ENCODE measurements around the gene RGS6.

RGS6 gene

DNA sequence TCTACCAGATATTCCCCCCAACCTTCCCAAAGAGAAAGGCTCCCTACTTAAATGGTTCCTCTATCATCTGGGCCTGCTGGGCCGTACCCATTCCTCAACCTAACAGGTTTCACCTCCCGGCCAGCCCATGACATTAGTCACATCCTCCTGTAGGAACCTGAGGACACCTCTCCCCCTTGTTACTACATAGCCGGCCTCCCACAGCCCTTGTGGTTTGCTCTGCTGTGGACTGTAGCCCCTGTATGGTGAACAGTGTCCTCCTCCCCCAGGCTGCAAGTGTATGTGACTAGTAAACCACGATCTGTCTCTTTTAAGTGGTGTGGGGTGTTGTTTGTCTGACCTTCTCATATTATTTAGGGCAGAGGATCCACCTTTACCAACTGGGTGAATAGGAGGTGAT lies 371.7 kb downstream of the RGS6 start:
- H3K27me3 ChIP-seq (ENCODE audit: control insufficient read depth, insufficient read depth, low read length) = no peaks in the 10 kb centered on the region
- H3K36me3 ChIP-seq (ENCODE audit: control insufficient read depth, low read depth, low read length) = no peaks in the 10 kb centered on the region
- no peak overlapping the region for H3K9ac ChIP-seq (ENCODE audit: low read length)
- no peak overlapping the region for H3K4me3 ChIP-seq (ENCODE audit: low read length)
- no peaks in the 10 kb centered on the region for H3K4me1 ChIP-seq (ENCODE audit: control insufficient read depth, low read depth, low read length)
- H3K9me3 ChIP-seq (ENCODE audit: control insufficient read depth, low read depth, low read length) = peaks cover 2% of the 10 kb centered on the region
- no peak overlapping the region for H3K27ac ChIP-seq (ENCODE audit: low read length)

DNA sequence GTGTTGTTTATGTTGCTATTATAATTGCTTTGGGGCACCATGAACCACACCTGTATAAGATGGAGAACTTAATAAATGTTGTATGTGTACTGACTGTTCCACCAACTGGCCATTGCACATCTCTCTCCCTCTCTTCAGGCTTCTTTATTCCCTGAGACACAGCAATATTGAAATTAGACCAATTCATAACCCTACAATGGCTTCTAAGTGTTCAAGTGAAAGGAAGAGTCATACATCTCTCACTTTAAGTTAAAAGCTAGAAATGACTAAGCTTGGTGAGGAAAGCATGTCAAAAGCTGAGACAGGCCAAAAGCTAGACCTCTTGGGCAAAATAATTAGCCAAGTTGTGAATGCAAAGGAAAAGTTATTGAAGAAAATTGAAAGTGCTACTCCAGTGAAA lies 373.3 kb downstream of the RGS6 start:
- H3K27me3 ChIP-seq (ENCODE audit: control insufficient read depth, insufficient read depth, low read length) = no peaks in the 10 kb centered on the region
- H3K4me3 ChIP-seq (ENCODE audit: low read length) = no peak overlapping the region
- H3K9me3 ChIP-seq (ENCODE audit: control insufficient read depth, low read depth, low read length) = peaks cover 2% of the 10 kb centered on the region
- H3K36me3 ChIP-seq (ENCODE audit: control insufficient read depth, low read depth, low read length) = no peaks in the 10 kb centered on the region
- H3K9ac ChIP-seq (ENCODE audit: low read length) = no peak overlapping the region
- H3K4me1 ChIP-seq (ENCODE audit: control insufficient read depth, low read depth, low read length) = peaks cover 2% of the 10 kb centered on the region
- H3K27ac ChIP-seq (ENCODE audit: low read length) = no peak overlapping the region

- Histone ChIP-seq H3K4me3 (ENCODE audit: low read length) (no peak overlapping the region), H3K27me3 (ENCODE audit: control insufficient read depth, insufficient read depth, low read length) (no peaks in the 10 kb centered on the region), H3K9ac (ENCODE audit: low read length) (no peak overlapping the region), H3K9me3 (ENCODE audit: control insufficient read depth, low read depth, low read length) (peaks cover 2% of the 10 kb centered on the region), H3K36me3 (ENCODE audit: control insufficient read depth, low read depth, low read length) (no peaks in the 10 kb centered on the region), H3K27ac (ENCODE audit: low read length) (no peak overlapping the region), H3K4me1 (ENCODE audit: control insufficient read depth, low read depth, low read length) (peaks cover 6% of the 10 kb centered on the region)
Measured at GRCh38 chr14:72308967-72309485, 376.8 kb downstream of the RGS6 start.

DNA sequence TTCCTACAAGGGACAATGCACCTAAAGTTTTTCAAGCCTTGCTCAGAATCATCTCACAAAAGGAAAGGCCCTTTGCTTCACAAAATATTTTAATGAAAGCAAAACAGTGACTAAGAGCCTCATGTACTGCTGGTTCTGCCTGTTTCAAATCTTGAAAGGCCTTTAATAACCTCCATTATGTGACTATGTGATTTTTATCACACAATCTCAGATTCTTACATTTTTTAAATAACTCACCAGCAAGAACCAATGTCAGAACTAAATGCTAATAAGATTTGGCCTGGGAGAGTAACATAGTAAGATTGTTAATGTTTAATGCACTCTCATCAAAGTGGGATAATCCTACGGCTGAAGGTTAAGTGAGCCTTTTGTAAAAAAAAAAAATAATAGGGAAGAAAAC lies 378.9 kb downstream of the RGS6 start:
- Histone ChIP-seq H3K4me3 (ENCODE audit: low read length) (no peak overlapping the region), H3K36me3 (ENCODE audit: control insufficient read depth, low read depth, low read length) (no peaks in the 10 kb centered on the region), H3K27ac (ENCODE audit: low read length) (no peak overlapping the region), H3K27me3 (ENCODE audit: control insufficient read depth, insufficient read depth, low read length) (no peaks in the 10 kb centered on the region), H3K4me1 (ENCODE audit: control insufficient read depth, low read depth, low read length) (peaks cover 14% of the 10 kb centered on the region), H3K9me3 (ENCODE audit: control insufficient read depth, low read depth, low read length) (no peaks in the 10 kb centered on the region), H3K9ac (ENCODE audit: low read length) (no peak overlapping the region)

DNA sequence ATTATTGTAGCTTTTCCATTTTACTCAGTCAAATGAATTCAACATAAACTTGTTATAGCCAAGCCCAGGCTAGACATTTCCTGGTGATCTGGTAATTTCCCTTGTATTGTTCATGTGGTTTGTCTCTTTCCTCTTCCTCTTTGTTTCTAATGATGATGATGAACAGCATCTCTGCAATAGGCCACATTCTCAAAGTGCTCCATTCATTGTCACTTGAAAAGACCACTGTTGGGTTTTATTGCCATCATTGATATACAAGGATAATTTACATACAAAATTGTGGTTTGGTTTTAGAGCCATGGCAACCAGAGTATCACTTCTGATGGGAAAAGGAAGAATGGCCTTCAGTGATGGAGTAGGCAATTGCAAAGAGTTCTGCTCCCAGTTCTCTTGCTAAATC lies 379.3 kb downstream of the RGS6 start:
- no peaks in the 10 kb centered on the region for H3K36me3 ChIP-seq (ENCODE audit: control insufficient read depth, low read depth, low read length)
- no peak overlapping the region for H3K27ac ChIP-seq (ENCODE audit: low read length)
- no peaks in the 10 kb centered on the region for H3K27me3 ChIP-seq (ENCODE audit: control insufficient read depth, insufficient read depth, low read length)
- no peak overlapping the region for H3K9ac ChIP-seq (ENCODE audit: low read length)
- H3K4me1 ChIP-seq (ENCODE audit: control insufficient read depth, low read depth, low read length) = peaks cover 14% of the 10 kb centered on the region
- no peak overlapping the region for H3K4me3 ChIP-seq (ENCODE audit: low read length)
- no peaks in the 10 kb centered on the region for H3K9me3 ChIP-seq (ENCODE audit: control insufficient read depth, low read depth, low read length)

DNA sequence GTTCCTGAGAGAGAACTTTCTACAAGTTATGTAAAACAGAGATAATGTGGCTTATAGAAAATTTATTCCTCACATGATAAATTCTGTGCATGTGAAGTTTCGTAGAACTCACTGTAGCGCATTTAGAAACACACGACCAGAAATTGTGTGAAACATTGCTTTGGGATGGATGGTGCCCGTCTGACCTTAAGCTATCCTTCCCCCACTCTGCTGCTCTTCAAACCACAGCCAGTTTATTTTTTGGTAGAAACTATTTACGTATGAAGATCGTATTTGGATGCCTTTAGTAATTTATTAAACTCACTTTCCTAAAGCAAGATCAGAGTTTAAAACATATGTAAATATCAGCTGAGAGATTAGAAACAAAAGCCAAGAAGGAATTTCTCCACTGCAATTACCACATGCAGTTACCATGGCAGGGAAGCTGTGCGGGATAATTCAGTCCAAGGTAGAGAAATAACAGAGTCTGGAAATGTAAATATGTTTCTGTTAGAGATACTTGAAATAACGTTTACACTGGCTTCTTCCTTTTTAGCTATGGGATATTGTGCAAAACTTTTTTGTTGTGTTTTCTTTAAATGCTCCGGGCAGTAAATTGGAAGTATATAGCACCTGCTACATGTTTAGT lies 382.7 kb downstream of the RGS6 start:
- H3K4me1 ChIP-seq (ENCODE audit: control insufficient read depth, low read depth, low read length) = peaks cover 14% of the 10 kb centered on the region
- no peak overlapping the region for H3K9ac ChIP-seq (ENCODE audit: low read length)
- no peak overlapping the region for H3K4me3 ChIP-seq (ENCODE audit: low read length)
- no peak overlapping the region for H3K27ac ChIP-seq (ENCODE audit: low read length)
- no peaks in the 10 kb centered on the region for H3K9me3 ChIP-seq (ENCODE audit: control insufficient read depth, low read depth, low read length)
- H3K27me3 ChIP-seq (ENCODE audit: control insufficient read depth, insufficient read depth, low read length) = no peaks in the 10 kb centered on the region
- no peaks in the 10 kb centered on the region for H3K36me3 ChIP-seq (ENCODE audit: control insufficient read depth, low read depth, low read length)

DNA sequence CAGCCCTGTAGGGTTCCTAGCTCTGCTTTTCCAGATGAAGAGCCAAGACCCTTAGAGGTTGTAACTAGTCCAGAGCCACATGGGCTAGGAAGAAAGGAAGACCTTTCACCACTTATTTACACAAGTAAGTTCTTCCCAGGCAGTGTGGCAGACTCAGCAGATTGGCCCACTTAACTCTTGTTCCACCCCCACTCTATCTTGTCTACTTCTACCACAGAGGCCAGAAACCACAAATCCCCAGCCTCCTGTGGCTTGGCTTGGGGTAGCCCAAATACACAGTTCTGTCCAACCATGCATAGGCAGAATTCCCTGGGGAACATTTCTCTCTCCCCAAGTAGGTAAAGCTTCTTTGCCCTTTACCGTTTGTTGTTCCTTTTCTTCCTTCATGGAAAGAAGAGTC lies 383.5 kb downstream of the RGS6 start:
- Histone ChIP-seq H3K4me3 (ENCODE audit: low read length) (no peak overlapping the region), H3K27me3 (ENCODE audit: control insufficient read depth, insufficient read depth, low read length) (no peaks in the 10 kb centered on the region), H3K27ac (ENCODE audit: low read length) (no peak overlapping the region), H3K9me3 (ENCODE audit: control insufficient read depth, low read depth, low read length) (no peaks in the 10 kb centered on the region), H3K36me3 (ENCODE audit: control insufficient read depth, low read depth, low read length) (no peaks in the 10 kb centered on the region), H3K4me1 (ENCODE audit: control insufficient read depth, low read depth, low read length) (peaks cover 11% of the 10 kb centered on the region), H3K9ac (ENCODE audit: low read length) (no peak overlapping the region)

DNA sequence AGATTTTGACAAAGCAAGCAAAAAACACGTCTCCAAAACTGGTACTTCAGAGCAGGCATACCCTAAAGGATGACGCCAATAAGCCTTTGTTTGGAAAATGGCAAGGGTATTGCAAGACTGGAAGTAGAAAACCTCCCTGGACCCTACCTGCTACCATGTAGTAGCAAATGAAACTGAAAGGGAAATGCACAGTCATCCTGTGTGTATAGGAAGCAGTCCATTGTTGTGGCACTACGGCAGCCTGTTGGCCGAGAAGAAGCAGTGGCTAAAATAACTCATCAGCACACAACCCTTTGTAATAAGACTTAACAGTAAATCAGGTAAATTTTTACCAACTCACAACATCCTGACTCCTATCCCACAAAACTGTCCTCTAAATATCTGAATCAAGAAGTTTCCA lies 386.4 kb downstream of the RGS6 start:
- H3K9ac ChIP-seq (ENCODE audit: low read length) = no peak overlapping the region
- no peak overlapping the region for H3K4me3 ChIP-seq (ENCODE audit: low read length)
- no peak overlapping the region for H3K27ac ChIP-seq (ENCODE audit: low read length)
- H3K9me3 ChIP-seq (ENCODE audit: control insufficient read depth, low read depth, low read length) = no peaks in the 10 kb centered on the region
- H3K36me3 ChIP-seq (ENCODE audit: control insufficient read depth, low read depth, low read length) = no peaks in the 10 kb centered on the region
- peaks cover 8% of the 10 kb centered on the region for H3K4me1 ChIP-seq (ENCODE audit: control insufficient read depth, low read depth, low read length)
- H3K27me3 ChIP-seq (ENCODE audit: control insufficient read depth, insufficient read depth, low read length) = no peaks in the 10 kb centered on the region

GRCh38 chr14:72332046-72332445 lies 399.8 kb downstream of the RGS6 start:
- Histone ChIP-seq H3K36me3 (ENCODE audit: control insufficient read depth, low read depth, low read length) (no peaks in the 10 kb centered on the region), H3K4me1 (ENCODE audit: control insufficient read depth, low read depth, low read length) (peaks cover 15% of the 10 kb centered on the region), H3K9ac (ENCODE audit: low read length) (no peak overlapping the region), H3K9me3 (ENCODE audit: control insufficient read depth, low read depth, low read length) (no peaks in the 10 kb centered on the region), H3K27me3 (ENCODE audit: control insufficient read depth, insufficient read depth, low read length) (no peaks in the 10 kb centered on the region), H3K27ac (ENCODE audit: low read length) (no peak overlapping the region), H3K4me3 (ENCODE audit: low read length) (no peak overlapping the region)

DNA sequence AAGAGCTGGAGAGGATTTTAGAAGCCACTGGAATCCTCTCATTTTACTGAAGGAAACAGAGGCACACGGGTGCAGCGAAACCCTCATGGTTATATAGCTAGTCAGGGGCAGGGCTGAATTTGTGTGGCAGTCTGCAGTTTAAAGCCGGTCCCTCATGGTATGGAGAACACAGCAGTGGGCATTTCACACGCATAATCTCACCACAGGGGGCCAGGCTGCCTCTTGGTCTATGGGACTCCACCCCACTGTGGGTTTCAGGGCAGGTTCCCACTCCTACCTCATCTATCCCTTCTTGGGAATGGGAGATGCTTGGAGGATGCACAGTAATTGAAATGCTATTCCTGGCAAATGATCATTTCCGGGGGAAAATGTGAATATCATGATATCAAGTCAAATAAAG lies 400.6 kb downstream of the RGS6 start:
- H3K36me3 ChIP-seq (ENCODE audit: control insufficient read depth, low read depth, low read length) = no peaks in the 10 kb centered on the region
- no peak overlapping the region for H3K9ac ChIP-seq (ENCODE audit: low read length)
- no peaks in the 10 kb centered on the region for H3K9me3 ChIP-seq (ENCODE audit: control insufficient read depth, low read depth, low read length)
- no peak overlapping the region for H3K27ac ChIP-seq (ENCODE audit: low read length)
- H3K27me3 ChIP-seq (ENCODE audit: control insufficient read depth, insufficient read depth, low read length) = no peaks in the 10 kb centered on the region
- no peak overlapping the region for H3K4me3 ChIP-seq (ENCODE audit: low read length)
- H3K4me1 ChIP-seq (ENCODE audit: control insufficient read depth, low read depth, low read length) = peaks cover 15% of the 10 kb centered on the region

GRCh38 chr14:72333357-72333756 lies 401.1 kb downstream of the RGS6 start:
- Histone ChIP-seq H3K27me3 (ENCODE audit: control insufficient read depth, insufficient read depth, low read length) (no peaks in the 10 kb centered on the region), H3K27ac (ENCODE audit: low read length) (no peak overlapping the region), H3K36me3 (ENCODE audit: control insufficient read depth, low read depth, low read length) (no peaks in the 10 kb centered on the region), H3K9me3 (ENCODE audit: control insufficient read depth, low read depth, low read length) (no peaks in the 10 kb centered on the region), H3K9ac (ENCODE audit: low read length) (no peak overlapping the region), H3K4me3 (ENCODE audit: low read length) (no peak overlapping the region), H3K4me1 (ENCODE audit: control insufficient read depth, low read depth, low read length) (peaks cover 15% of the 10 kb centered on the region)

- Histone ChIP-seq H3K27ac (ENCODE audit: low read length) (no peak overlapping the region), H3K4me3 (ENCODE audit: low read length) (no peak overlapping the region), H3K36me3 (ENCODE audit: control insufficient read depth, low read depth, low read length) (no peaks in the 10 kb centered on the region), H3K4me1 (ENCODE audit: control insufficient read depth, low read depth, low read length) (peaks cover 15% of the 10 kb centered on the region), H3K9ac (ENCODE audit: low read length) (no peak overlapping the region), H3K9me3 (ENCODE audit: control insufficient read depth, low read depth, low read length) (no peaks in the 10 kb centered on the region), H3K27me3 (ENCODE audit: control insufficient read depth, insufficient read depth, low read length) (no peaks in the 10 kb centered on the region)
Measured at GRCh38 chr14:72336311-72336980, 404.2 kb downstream of the RGS6 start.
